Stimulated activated CD8-positive, alpha-beta memory T cell treated with anti-CD3 and anti-CD28 coated beads, Interleukin-15, amount 100 ng/mL, for 4 hours (primary cell): Measurements from ENCODE around the gene ZMYM3.

ENCODE experiments used
- DNase-seq, 2 donors: peaks; one replicate each; pipeline ENCODE4 v3.0.0-alpha.2; 2020; ENCODE audit warnings: low read depth in 2 of 2

ZMYM3 gene

DNA sequence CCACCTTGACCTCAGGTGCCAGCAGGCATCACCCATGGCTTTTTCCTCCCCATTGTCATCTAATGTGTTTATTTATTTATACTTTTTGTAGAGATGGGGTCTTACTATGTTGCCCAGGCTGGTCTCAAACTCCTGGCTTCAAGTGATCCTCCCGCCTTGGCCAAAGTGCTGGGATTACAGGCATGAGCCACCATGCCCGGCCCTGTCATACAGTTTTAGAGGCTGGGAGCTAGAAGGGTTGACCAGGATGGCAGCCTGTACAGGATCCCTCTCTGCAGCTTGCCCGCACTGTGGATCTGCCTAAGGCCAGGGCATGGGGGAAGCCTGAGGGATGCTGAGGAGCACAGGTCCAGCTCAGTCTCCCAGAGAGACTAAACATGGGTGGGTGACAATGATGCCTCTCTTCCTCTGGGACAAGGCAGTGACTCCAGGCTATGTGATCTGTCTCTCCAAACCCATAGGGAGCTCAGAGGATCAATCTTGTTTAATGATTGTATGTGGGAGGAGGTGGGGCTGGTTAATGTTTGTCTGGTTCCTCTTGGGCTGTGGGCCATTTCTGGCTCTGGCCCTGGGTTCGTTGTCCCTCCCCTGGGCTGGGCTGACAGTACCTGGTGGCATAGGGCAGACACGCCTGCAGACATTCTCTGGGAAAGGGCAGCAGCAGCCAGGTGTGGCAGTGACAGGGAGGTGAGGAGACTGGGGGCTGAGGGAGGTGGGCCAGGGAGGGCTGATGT is 39.2 kb downstream of the ZMYM3 start:
- DNase-seq = no peak

DNA sequence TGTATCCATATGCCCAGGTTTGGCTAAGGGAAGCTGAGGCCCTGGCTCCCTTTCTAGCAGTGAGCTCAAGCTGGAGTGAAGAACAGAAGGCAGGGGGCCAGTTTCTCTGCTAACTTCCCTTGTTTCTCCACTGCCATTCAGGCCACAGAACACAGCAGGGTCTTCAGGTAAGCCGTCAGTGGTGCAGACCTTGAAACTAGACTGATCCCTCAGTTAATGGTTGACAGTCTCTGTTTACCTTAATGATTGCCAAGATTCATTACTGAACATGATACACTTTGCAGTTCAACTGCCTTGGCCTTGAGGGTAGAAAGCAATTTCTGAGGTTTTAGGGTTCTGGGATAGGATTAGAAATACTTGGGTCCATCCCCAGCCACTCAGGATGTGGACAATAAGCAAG is 39.8 kb downstream of the ZMYM3 start:
- no peak for DNase-seq

DNA sequence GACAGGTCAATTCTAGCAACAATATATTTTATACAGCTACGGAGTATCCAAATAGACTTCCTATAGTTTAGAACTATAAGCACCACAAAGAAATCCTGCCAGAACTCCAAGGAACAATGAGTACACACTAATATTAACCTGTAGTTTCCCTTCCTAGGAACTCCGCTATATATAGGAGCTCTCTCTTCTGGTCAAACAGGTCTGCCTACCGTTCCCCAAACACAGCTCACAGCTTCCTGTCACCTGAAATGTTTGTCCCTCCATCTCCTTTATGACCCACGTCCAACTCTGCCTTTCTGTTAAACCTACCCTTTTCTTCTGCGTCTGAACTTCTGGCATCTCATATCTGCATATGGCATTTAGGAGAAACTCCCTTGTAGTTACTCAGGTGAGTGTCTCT is 41.4 kb downstream of the ZMYM3 start:
- no peak for DNase-seq

DNA sequence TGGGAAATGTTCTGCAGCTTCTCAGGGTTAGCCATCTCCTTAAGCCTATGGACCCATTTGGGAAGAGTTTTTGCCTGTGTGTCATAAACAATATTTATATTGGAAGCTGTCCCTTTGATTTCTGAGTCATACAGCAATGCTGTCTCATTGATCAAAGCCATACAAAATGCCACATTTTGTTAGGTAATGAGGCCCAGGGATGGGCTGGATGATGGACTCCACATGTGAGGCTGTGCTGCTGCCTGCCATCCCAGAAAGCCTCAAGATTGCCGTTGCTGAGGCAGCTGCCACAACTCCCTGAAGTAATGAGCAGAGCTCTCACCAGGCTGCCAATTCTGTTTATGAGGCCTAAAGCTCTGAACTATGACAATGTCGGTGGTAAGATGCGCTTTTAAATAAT is 43.1 kb downstream of the ZMYM3 start:
- no peak for DNase-seq

DNA sequence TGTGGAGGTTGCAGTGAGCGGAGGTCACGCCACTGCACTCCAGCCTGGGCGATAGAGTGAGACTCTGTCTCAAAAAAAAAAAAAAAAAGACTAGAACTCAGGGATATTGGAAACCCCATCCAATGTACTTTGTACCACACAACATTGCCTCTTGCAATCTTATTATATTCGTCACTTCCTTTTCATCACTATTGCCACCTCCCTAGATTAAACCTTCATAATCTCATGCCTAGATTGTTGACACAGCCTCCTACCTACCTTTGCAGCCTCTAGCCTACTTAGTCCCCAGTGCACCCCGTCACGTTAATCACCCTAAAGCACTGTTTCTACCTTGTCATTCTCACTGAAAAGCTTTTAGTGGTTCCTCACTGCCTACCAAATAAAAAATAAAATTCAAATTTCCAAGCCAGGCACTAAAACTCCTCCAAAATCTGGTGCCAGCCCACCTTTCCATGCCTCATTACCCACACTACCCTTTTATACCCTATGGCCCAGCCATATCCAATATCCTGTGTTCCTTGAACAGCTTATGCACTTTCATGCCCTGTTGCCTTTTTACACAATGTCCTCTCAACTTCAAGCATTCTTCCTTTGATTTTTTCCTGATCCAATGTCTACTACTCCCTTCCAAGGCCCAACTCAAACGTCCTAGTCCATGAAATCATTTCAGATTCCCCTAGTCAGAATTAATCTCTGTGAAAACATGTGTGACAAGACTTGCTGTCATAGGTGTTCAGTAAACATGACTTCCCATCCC is 54.5 kb downstream of the ZMYM3 start:
- no peak for DNase-seq

DNA sequence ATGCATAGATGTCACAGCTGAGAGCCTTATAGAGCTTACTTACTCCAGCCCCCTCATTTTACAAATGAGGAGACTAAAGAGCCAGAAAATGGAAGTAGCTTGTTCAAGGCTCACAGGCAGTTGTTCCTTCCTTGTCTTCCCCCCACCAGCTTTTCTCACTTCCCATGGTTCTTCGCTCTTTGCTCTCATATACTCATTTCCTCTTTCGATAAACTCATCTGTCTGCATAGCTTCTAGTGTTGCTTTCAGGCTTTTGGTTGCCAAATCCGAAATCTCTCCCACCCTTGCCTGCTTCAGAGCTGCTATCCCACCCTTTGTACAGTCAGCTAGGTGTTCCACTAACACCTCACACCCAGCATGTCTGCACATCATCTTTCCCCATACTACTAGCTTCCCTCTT is 55.9 kb downstream of the ZMYM3 start:
- no peak for DNase-seq

DNA sequence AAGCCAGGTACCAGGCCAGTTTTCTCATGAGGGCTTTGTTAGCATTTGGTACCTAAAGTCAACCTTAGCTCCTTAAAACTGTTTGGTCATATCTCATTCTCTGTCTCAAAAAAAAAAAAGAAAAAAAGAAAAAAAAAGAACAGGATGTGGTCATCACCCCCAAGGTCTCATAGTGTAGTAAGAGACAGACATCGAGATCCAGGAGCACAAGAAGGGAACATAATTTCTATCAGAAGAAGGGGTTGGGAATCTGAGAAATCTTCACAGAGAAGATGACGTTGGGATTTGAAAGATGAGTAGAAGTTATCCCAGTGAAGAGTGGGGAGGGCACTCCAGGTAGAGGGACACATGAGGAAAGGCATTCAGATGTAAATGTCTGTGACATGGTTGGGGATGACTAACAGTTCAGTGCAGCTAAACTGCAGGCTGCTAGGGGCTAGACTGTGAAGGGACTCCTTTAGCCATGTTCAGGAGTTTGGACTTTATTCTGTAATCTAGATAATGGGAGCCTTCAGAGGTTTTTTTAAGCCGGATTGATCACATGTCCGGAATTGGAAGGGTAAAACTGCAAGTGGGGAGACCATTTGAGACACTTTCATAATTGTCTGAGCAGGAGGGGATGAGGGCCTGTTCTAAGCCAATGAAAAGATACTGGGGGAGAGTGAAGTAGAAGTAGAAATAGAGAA is 57.8 kb downstream of the ZMYM3 start:
- DNase-seq = no peak

DNA sequence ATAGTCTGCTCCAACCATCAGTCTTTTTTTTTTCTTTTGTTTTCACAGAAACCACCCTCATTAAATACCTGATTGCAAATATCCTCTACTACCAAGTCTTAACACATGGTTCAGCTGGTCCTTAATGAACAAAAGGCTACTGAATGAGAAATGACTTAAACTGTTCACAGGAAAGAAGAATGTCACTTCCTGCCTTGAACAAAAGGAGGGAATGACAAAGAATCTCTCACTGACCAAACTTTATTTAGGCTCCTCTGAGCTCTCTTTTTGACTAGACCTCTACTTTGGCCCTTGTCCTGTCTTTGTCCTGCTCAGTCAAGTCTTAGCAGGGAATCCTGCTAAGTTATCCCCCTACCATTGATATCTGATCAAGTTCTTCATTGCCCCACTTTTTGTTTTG is 62.7 kb downstream of the ZMYM3 start:
- no peak for DNase-seq
